ENCODE data around the gene CYS1.

DNA sequence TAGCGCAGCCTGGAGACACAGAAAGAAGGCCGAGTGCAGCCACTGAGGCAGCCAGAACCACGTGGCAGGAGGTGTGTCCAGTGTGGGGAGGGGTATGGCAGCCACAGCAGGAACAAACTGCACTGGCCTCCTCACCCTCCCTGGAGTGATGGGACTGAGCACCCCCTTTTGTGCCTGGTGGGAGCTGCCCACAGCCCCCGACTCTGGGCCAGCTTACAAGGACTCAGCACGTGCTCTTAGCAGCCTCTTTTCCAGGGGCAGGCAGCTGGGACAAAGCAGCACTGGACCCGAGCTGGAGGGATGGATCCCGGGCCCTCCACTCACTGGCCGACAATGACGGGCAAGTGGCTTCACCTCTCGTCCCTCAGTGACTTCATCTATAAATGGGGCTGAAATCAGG is 42.1 kb downstream of the CYS1 start:
- no peak for TF ChIP-seq EZH2 (IDR thresholded peaks at IDR 0.05; ENCODE audit: borderline replicate concordance, low read length)
- TF ChIP-seq, protein P1, sequence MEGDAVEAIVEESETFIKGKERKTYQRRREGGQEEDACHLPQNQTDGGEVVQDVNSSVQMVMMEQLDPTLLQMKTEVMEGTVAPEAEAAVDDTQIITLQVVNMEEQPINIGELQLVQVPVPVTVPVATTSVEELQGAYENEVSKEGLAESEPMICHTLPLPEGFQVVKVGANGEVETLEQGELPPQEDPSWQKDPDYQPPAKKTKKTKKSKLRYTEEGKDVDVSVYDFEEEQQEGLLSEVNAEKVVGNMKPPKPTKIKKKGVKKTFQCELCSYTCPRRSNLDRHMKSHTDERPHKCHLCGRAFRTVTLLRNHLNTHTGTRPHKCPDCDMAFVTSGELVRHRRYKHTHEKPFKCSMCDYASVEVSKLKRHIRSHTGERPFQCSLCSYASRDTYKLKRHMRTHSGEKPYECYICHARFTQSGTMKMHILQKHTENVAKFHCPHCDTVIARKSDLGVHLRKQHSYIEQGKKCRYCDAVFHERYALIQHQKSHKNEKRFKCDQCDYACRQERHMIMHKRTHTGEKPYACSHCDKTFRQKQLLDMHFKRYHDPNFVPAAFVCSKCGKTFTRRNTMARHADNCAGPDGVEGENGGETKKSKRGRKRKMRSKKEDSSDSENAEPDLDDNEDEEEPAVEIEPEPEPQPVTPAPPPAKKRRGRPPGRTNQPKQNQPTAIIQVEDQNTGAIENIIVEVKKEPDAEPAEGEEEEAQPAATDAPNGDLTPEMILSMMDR (conservative IDR thresholded peaks at IDR 0.05 in 1 of 2, IDR thresholded peaks at IDR 0.05 in 1 of 2; ENCODE audit: extremely low read depth in 1 of 2, insufficient read depth in 1 of 2, low read depth in 1 of 2, low read length in 2 of 2): no peak
